Stimulated activated CD4-positive, alpha-beta T cell treated with anti-CD3 and anti-CD28 coated beads, Interleukin-4, amount 100 ng/mL, for 24 hours (primary cell): ENCODE data around the gene MAVS.
A peak's percentile ranks its signal among the peaks of the same experiment; 100 is the strongest.
"Not testable (repeated sequence)": the region's sequence is repeated elsewhere in the genome, so short reads cannot be mapped to it uniquely, and the experiment has no call there.

Experiments
- DNase-seq: peaks from one replicate; pipeline ENCODE4 v3.0.0-alpha.2; 2020

The MAVS gene

DNA sequence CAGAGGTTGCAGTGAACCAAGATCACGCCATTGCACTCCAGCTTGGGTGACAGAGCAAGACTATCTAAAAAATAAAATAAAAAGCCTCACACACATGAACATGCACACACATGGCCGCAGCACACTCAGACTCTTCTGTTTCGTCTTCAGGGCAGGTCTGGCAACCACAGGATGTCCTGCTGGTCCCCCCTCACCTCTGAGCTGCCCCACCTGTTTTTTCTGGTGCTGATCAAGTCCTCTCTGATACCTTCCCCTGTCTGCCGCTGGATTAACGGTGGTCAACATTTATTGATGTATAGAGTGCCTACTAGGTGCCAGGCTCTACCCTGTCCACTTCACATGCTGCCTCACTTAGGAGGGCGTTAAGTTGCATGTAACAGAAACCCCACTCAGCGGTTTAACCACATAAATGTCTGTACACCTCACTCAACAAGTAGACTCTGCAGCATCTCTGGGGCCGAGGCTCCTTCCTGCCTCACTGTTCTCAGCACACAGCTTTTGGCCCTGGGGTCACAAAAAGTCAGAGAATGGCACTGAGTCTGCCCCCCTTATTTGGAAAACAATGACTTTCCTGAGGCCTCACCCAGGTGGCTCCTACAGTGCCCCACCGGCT is 30.8 kb upstream of the MAVS start:
- no peak for DNase-seq

DNA sequence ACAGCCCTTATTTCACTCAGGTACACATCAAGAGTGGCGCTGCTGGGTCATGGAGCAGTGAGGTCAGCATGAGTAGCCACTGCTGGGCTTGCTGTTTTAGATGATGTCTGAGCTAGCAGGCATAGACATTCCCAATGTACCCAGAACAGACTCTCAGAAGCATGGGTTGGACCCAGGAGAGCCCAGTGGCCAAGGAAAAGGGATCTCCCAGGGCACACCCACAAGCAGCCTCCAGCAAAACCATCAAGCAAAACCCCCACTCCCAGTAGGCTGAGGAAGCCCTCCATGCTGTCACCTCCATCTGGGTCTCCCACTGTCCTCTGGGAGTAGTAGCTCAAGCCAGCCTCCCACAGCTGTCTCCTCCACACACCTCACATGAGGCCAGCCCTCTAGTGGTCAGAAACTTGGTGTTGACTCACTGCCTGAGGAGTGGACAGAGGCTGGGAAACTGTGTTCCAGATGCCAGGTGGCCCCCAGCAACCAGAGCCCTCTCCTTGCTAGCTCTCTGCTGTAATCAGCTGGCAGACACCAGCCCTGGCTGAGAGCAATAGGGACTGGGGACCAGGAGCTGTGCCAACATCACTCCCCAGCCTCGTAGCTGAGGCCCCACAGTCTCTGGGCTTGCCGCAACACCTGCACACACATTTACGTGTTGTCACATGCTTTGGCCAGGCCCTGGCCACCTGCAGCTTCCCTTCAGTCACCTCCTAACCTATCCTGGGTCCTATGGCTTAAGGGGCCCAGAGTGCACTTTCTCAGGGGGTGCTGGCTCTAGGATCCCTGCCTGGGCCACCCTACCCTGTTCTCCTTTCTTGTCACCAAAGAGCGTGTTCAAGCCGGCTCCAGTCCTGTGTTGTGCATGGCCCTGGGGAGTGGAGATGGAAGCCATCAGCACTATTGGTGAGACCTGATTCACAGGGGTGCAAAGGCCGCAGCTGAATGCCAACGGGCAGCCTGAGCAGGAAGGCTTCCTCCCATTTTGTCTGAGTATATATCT is 28.2 kb upstream of the MAVS start:
- no peak for DNase-seq

DNA sequence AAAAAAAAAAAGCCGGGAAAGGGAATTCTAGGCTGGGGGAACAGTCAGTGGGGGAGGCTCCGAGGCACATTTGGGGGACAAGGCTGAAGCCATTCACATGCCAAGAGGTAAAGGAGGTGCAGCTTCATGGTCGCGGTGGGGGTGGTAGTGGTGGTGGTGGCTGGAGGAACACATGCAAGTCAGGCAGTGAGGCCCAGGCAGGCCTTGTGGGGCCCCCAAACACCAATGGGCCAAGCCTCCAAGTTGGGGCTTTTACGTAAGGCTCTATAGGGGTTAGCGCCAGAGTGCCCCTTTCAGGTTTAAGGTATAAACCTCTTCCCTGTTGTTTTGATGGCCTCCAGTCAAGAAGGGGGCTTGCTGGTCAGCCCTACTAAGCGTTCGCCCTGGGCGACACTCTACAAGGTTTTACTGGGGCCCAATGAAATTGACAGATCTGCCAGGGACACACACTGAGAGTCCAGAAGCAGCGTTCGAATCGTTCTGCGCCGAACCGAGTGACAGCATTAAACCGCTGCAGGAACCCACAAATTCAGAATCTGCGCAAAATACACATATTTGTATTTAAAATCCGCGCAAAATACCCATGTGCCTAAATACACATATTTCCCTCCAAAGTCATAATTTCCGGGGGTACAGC is 27.1 kb upstream of the MAVS start:
- DNase-seq: no peak

DNA sequence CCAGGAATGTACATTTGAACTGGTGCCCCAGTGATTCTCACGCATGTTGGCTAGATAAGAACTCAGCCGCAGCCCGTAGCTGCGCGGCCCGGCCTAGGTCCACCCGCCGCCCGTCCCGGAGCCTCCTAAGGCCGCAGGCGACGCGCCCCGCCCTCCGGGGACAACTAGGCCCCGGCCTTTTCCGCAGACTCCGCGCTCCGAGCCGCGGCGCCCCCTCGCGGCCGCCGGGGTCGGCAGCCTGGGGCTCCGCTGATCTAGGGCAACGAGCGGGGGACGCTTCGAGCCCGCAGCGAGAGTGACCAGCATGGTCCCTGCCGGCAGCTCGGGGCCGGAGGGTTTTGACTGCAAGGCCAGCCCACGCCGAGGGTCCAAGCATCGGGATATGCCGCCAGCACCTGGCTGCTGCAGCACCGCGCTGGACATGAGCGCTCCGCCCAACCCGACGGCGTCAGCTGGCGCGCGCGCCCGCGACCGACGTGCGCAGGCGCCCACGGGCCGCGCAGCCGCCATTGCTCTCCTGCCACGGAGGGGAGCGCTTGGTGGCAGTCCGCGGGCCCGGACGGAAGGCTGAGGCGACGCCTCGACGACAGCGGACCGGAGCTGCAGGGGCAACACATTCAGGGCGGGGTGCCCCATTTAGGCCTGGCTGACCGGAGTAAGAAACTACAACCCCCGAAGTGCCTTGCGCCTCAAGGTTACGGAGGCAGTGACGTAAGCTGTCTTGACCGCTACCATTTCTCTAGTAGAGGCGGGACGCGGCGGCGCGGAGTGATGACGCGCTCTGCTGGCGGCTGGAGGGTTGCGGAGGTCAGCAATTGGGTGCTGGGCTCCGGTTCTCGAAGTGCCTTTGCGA is 26.4 kb upstream of the MAVS start, which contains the start of gene AP5S1:
TSS of gene AP5S1 (plus strand) at position 500 of the 853 bp plus-strand sequence. CDS start 1,571 bp downstream, outside the sequence.
- DNase-seq: peak; percentile 91

DNA sequence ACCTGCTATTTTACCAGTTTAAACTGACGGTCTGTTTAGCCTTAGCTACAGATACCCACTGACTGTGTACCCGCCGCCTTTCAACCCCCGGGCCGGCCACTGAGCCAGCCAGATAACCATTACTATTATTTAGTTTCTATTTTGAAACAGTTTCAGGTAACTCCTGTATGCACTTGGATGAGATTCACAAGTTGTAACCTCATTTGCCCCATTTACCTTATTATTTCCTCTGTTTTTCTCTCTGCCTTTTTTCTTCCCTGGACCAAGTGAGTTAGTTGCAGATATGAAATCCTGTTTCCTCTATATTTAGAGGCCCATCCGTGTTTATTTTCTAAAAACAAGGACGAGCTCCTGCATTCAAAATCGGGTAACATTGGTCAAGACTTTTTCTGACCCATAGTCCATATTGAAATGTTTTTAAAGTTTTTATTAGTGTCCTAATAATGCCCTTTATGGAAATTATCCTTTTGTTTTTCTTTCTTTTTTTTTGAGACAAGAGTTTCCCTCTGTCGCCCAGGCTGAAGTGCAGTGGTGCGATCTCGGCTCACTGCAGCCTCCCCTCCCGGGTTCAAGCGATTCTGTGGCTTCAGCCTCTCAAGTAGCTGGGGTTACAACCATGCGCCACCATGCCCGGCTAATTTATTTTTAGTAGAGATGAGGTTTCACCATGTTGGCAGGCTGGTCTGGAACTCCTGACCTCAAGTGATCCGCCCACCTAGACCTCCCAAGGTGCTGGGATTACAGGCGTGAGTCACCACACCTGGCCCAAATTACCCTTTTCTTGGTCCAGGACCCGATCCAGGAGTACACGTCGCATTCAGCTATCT is 25.5 kb upstream of the MAVS start:
- DNase-seq: no peak

DNA sequence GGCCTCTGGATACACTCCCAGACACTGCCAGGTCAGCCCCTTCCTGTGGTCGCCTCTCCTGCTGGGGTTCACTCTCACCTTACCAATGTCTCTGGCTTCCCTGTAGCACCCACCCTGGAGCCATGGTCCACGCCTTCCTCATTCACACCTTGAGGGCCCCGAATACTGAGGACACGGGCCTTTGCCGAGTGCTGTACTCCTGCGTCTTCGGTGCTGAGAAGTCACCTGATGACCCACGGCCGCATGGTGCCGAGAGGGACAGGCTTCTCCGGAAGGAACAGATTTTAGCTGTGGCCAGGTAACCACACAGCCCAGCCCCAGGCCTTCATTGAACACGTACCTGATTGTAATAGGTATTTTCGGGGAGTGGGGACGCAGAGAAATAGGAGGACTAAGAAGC is 24.6 kb upstream of the MAVS start:
- no peak for DNase-seq

DNA sequence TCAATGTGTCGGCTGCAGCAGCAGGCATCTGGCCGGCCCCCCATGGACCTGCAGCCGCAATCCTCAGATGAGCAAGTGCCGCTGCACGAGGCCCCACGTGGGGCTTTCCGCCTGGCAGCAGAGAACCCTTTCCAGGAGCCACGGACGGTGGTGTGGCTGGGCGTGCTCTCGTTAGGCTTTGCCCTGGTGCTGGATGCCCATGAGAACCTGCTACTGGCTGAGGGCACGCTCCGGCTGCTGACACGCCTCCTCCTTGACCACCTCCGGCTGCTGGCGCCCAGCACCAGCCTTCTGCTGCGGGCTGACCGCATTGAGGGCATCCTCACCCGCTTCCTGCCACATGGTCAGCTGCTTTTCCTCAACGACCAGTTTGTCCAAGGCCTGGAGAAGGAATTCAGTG is 22.8 kb upstream of the MAVS start:
- no peak for DNase-seq

DNA sequence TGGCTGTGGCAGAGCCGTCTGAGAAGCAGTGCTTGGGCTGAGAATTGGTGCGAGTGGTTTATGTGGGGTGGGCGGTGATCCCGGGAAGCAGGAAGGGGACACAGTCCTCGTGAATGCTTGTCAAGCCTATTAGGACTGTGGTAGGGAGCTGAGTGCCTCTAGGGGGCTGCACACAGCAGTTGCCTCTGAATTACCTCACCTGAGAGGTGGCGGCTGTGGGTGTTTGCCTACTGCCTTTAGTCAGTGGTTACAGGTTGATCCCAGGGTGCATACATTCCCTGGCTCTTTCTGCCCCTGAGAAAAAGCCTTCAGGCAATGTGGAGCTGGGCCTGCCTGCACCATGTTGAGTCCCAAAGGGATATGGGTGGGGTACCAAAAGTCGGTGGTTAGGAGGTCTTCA is 21.1 kb upstream of the MAVS start:
- DNase-seq: no peak

DNA sequence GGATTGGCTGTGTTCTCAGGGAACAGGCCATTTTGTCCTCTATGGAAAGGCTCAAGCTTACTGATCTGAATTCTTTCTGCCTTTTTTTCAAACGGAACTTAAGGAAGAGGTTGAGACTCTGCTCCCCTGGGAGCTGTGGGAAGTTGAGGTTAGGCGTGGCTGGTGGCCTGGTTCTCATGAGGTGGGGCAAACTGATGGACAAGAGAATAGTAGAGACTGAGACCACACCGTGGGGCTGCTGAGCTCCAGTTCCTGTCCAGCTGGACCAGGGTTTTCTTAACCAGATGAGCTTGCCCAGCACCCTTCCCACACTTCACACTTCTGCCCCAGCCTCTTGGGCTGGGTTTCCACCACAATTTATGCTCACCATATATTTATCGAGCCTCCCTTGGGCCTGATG is 20.2 kb upstream of the MAVS start:
- DNase-seq: no peak

DNA sequence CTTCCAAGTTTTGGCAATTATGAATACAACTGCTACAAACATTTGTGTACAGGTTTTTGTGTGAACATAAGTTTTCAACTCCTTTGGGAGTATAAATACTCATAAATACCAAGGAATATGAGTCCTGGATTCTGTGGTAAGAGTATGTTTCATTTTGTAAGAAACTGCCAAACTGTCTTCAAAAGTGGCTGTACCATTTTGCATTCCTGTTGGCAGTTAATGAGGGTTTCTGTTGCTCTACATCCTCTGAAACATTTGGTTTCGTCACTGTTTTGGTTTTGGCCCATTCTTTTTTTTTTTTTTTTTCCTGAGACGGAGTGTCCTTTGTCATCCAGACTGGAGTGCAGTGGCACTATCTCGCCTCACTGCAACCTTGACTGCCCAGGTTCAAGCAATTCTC is 17.8 kb upstream of the MAVS start:
- no peak for DNase-seq

DNA sequence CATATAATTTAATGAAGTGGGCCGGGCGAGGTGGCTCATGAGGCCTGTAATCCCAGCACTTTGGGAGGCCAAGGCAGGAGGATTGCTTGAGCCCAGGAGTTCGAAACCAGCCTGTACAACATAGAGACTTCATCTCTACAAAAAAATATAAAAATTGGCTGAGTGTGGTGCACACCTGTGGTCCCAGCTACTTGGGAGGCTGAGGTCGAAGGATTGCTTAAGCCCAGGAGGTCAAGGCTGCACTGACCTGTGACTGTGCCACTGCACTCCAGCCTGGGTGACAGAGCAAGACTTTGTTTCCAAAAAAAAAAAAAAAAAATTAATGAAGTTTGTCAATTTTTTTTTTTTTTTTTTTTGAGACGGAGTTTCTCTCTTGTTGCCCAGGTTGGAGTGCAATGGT is 16.7 kb upstream of the MAVS start:
- DNase-seq: not testable (repeated sequence)

DNA sequence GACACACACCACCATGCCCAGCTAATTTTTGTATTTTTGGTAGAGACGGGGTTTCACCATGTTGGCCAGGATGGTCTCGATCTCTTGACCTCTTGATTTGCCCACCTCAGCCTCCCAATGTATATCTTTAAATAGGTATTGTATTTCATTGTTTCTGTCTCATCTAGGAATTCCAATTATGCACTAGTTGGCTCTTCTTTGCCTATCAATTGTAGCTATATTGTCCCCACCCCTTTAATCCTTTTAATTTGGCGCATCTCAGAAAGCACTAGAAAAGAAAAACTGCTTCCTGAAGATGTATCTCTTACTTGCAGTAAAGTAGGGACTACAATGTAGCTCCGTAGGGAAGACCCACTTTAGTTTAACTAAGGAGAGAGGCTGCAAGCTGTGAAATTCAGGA is 10.5 kb upstream of the MAVS start:
- no peak for DNase-seq

DNA sequence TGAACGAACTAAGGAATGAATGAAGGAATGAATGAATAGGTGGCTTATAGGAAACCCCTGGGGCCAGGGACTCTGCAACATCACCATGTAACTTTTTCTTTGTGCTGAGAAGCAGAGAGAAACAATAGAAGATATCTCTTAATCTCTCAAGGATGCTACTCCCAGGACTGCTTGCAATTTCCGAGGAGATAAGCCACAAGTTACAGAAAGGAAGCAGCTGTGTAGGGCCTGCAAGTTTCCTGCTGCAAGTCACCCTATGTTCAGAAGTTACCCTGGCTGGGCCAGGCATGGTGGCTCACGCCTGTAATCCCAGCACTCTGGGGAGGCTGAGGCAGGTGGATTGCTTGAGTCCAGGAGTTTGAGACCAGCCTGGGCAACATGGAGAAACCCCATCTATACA is 7.3 kb upstream of the MAVS start:
- DNase-seq: no peak

DNA sequence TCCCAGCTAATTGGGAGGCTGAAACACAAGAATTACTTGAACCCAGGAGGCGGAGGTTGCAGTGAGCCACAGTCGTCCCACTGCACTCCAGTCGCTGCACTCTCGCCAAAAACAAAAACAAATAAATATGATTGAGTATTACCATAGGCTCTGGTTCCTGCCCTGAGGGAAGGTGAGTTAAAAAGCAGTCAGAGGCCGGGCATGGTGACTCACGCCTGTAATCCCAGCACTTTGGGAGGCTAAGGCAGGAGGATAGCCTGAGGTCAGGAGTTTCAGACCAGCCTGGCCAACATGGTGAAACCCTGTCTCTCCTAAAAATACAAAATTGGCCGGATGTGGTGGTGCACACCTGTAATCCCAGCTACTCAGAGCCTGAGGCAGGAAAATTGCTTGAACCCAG is 6.4 kb upstream of the MAVS start:
- DNase-seq: not testable (repeated sequence)

DNA sequence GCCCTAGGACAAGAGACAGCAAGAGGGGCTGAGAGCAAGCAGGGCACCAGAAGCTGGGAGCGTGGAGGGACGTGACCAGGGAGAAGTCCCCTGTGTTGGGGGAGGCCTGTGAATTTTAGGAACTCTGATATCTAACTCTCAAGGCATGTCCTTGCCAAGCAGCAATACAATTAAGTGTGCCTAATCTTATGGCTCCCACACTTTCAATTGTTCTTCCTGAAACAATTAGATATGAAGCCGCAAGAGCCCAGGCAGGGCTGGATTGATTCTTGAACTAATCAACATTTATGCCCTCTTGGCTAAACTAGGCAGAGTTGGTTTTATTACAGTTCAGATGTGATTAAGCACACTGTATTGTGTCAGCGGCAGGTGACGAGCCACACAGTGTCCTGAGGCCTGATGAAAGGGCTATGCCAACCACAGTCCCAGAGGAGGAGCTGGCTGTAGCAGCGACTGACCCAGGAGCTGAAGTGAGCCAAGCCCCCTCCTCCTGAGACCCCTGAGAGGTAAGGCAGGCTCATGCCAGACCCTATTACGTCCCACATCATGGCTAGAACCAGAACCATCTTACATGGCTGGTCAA is 4.2 kb upstream of the MAVS start:
- DNase-seq: no peak

DNA sequence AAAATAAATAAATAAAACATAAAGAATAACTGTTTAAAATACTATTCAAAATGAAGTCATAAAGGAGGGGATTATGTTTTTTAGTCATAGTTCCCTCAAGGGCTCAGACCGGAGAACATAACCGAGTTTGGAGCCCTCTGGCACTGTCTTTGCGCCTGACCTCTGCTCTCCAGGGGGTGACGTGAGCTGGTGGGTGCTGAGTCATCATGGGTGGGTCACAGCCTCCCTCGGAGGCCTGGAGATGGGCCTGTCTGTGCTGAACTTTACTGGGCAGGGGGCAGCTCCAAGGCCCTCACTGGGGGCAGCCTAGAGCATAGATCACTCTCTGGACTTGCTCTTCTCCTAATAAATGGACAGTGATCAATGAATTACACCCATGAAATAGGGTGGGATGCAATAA is 3.1 kb upstream of the MAVS start:
- DNase-seq: no peak

DNA sequence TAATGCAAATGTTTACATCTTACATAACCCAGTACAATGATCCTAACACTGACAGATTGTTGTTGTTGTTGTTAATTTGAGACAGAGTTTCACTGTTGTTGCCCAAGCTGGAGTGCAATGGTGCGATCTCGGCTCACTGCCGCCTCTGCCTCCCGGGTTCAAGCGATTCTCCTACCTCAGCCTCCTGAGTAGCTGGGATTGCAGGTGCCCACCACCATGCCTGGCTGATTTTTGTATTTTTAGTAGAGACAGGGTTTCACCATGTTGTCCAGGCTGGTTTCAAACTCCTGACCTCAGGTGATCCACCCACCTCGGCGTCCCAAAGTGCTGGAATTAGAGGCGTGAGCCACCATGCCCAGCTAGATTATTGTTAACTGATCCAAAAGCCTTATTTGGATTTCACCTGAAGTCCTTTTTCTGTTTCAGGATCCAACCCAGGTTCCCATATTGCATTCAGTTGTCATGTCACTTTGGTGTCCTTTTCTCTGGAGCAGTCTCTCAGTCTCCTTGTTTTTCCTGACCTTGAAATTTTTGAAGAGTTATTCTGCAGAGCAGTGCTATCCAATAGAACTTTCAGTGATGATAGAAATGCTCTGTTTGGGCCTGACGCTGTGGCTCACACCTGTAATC is 2.5 kb upstream of the MAVS start:
- not testable (repeated sequence) for DNase-seq

DNA sequence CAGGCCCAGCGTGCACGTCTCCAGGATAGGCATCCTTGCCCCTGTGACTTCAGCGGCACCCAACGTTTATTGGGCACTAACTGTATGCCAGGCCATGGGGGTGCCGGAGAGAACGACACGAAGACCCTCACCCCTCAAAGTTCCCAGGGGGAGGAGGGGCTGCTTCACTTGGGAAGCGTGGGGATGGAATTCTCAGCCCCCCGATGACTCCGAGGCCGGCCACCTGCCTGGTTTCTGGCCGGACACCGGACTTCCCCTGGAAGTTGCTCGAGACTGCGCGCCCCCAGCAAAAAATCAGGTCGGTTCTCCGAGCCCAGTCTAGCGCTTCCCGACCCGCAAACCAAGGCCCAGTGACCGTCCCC is 275 bp upstream of the MAVS start:
- no peak for DNase-seq

DNA sequence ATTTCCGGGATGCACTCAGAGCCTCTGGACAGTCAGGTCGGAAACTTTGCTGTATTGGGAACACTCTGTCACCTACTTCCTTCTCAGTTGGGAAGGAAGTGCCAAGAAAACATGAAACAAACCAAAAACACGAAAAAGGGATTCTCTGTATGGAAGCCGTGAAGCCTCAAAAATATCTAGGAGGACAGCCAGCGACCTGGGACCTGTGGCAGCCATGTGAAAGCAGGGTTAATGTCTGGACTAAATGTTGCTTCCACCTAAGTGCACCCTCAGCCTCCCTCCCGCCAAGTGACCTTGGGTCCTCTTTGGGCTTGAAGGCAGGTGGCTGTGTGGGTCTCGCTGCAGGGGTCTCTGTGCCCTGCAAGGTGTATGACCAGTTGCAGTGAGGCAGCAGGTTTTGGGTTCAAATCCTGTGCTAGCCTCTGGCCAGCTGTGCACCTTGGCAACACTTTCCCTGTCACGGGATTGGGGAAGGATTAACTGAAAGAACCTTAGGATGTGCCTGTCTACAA is 851 bp downstream of the MAVS start:
- DNase-seq: no peak

DNA sequence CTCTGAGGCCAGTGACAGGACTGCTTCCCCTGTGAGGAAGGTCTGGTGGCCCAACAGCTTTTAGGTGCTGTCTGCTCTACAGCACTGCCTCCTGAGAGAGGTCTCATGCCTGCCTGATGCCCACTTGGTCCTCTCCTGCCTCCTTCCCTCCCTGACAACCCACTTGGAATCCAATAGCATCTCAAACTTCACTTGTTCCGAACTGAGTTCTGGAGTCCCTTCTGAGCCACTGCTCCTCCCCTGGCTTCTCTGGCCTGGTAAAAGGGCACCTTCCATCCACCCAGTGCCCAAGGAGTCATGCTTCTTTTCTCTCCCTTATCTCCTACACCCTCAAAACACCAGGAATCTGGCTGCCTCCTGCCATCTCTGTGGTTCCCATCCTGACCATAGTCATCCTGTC is 1.9 kb downstream of the MAVS start:
- no peak for DNase-seq

DNA sequence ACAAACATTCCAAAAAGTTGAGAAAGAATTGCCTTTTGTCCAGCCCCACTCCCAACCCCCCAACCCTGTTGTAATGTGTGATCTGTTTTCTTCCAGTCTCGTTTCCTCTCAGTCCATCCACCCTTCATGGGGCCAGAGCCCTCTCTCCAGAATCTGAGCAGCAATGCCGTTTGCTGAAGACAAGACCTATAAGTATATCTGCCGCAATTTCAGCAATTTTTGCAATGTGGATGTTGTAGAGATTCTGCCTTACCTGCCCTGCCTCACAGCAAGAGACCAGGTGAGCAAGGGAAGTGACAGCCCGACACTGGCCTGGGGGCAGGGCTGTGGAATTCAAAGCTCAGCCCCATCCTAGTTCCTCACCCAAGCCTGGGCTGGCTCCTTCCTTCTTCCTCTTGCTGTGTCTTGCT is 7.8 kb downstream of the MAVS start:
- DNase-seq: no peak
